ENCODE data around the gene PDLIM1.

GRCh38 chr10:95262763-95263518 lies 27.9 kb downstream of the PDLIM1 start:
- TF ChIP-seq CTCF (IDR thresholded peaks at IDR 0.05) (no peak), REST (IDR thresholded peaks at IDR 0.05; ENCODE audit: insufficient read depth in 1 of 2, low read depth in 2 of 2, low read length in 1 of 2) (no peak), POLR2AphosphoS5 (IDR thresholded peaks at IDR 0.05; ENCODE audit: low read depth, low read length) (no peak), SIN3A (IDR thresholded peaks at IDR 0.05; ENCODE audit: borderline replicate concordance, insufficient read depth, low read depth, low read length) (no peak), TCF7L2 (IDR thresholded peaks at IDR 0.05; ENCODE audit: low read depth, low read length) (no peak)

Data from Panc1 (cell line).